OCI-LY3 (cell line): Measurements from ENCODE around the gene ARHGAP15.
A peak's percentile ranks its signal among the peaks of the same experiment; 100 is the strongest.

Experiments
- H2AFZ ChIP-seq: fragments of 200-600, 300-600 bp; shearing (Covaris generic); 2 replicates; pipeline ENCODE4 v1.6.0; 2014; ENCODE audit warnings: antibody characterized with exemption, low read depth, low read length
- H3K27ac ChIP-seq: fragments of 200-600, 300-600 bp; sonication (generic); 2 replicates; pipeline ENCODE4 v1.5.1; 2014; ENCODE audit warnings: mild to moderate bottlenecking, low read length, moderate library complexity, mixed read lengths
- H3K27me3 ChIP-seq: fragments of 200-600, 300-600 bp; sonication (generic); 2 replicates; pipeline ENCODE4 v1.6.1; 2014; ENCODE audit warnings: low read depth, low read length, mixed read lengths
- H3K36me3 ChIP-seq: fragments of 200-600, 300-600 bp; sonication (generic); replicated peaks from 2 replicates; pipeline ENCODE3; 2014; ENCODE audit warnings: low read depth, low read length, mixed read lengths
- H3K4me1 ChIP-seq: fragments of 300-600, 200-600 bp; sonication (generic); 2 replicates; pipeline ENCODE4 v1.6.1; 2014; ENCODE audit warnings: low read length, mixed read lengths
- H3K4me2 ChIP-seq: fragments of 200-600, 300-600 bp; sonication (generic); 2 replicates; pipeline ENCODE4 v1.6.1; 2014; ENCODE audit warnings: low read length, mixed read lengths
- H3K4me3 ChIP-seq: fragments of 300-600, 200-600 bp; sonication (generic); 2 replicates; pipeline ENCODE4 v1.5.1; 2014; ENCODE audit warnings: antibody characterized with exemption, mild to moderate bottlenecking, low read length, moderate library complexity
- H3K79me2 ChIP-seq: fragments of 300-600, 200-600 bp; shearing (Covaris generic); 2 replicates; pipeline ENCODE4 v1.6.1; 2014; ENCODE audit warnings: mild to moderate bottlenecking, low read length, mixed read lengths
- H3K9ac ChIP-seq: fragments of 300-600, 200-600 bp; shearing (Covaris generic); 2 replicates; pipeline ENCODE4 v1.6.0; 2014; ENCODE audit warnings: mild to moderate bottlenecking, low read length, moderate library complexity
- H3K9me3 ChIP-seq: fragments of 200-600, 300-600 bp; shearing (Covaris generic); 2 replicates; pipeline ENCODE4 v1.6.1; 2014; ENCODE audit warnings: low read length, mixed read lengths; ENCODE audit not compliant: insufficient read depth
- H4K20me1 ChIP-seq: fragments of 200-600, 300-600 bp; sonication (generic); 2 replicates; pipeline ENCODE4 v1.6.1; 2016; ENCODE audit warnings: low read length, mixed read lengths; ENCODE audit not compliant: insufficient read depth
- CTCF ChIP-seq: fragments of 200-600, 300-600 bp; sonication (generic); IDR thresholded peaks from 2 replicates; pipeline ENCODE4 v1.5.1; 2014; ENCODE audit warnings: antibody characterized with exemption, low read length, low read depth
- EZH2phosphoT487 ChIP-seq: fragments of 200-600 bp; shearing (Covaris generic); IDR thresholded peaks from 2 replicates; pipeline ENCODE4 v1.6.1; 2018; ENCODE audit warnings: antibody characterized with exemption, mixed run types, low read depth

ARHGAP15 gene

GRCh38 chr2:143162123-143162837, 33.1 kb downstream of the ARHGAP15 start:
- Histone ChIP-seq H3K9ac (no peak overlapping the region), H3K27ac (no peak overlapping the region), H2AFZ (no peak overlapping the region), H3K27me3 (no peaks in the 10 kb centered on the region), H3K36me3 (peaks cover 4% of the 10 kb centered on the region), H4K20me1 (peaks cover 26% of the 10 kb centered on the region), H3K4me3 (no peak overlapping the region), H3K4me1 (peaks cover 13% of the 10 kb centered on the region), H3K4me2 (no peak overlapping the region), H3K79me2 (peaks cover 6% of the 10 kb centered on the region), H3K9me3 (no peaks in the 10 kb centered on the region)
- TF ChIP-seq EZH2phosphoT487 (no peak), CTCF (peak; percentile 61)

- Histone ChIP-seq H2AFZ (no peak overlapping the region), H4K20me1 (peaks cover 25% of the 10 kb centered on the region), H3K4me3 (no peak overlapping the region), H3K4me2 (no peak overlapping the region), H3K27ac (no peak overlapping the region), H3K27me3 (no peaks in the 10 kb centered on the region), H3K9ac (no peak overlapping the region), H3K36me3 (peaks cover 4% of the 10 kb centered on the region), H3K9me3 (no peaks in the 10 kb centered on the region), H3K79me2 (peaks cover 6% of the 10 kb centered on the region), H3K4me1 (peaks cover 7% of the 10 kb centered on the region)
- TF ChIP-seq EZH2phosphoT487 (no peak), CTCF (no peak)
Observed at GRCh38 chr2:143162997-143163396, 33.8 kb downstream of the ARHGAP15 start.

GRCh38 chr2:143163499-143163898, 34.3 kb downstream of the ARHGAP15 start:
- H3K36me3 ChIP-seq = peaks cover 4% of the 10 kb centered on the region
- TF ChIP-seq EZH2phosphoT487 = no peak
- no peak for TF ChIP-seq CTCF
- no peak overlapping the region for H2AFZ ChIP-seq
- H3K9me3 ChIP-seq = no peaks in the 10 kb centered on the region
- no peak overlapping the region for H3K4me3 ChIP-seq
- H3K79me2 ChIP-seq = peaks cover 5% of the 10 kb centered on the region
- H4K20me1 ChIP-seq = peaks cover 20% of the 10 kb centered on the region
- H3K4me2 ChIP-seq = no peak overlapping the region
- H3K4me1 ChIP-seq = peaks cover 2% of the 10 kb centered on the region
- H3K27ac ChIP-seq = no peak overlapping the region
- H3K9ac ChIP-seq = no peak overlapping the region
- no peaks in the 10 kb centered on the region for H3K27me3 ChIP-seq

- peaks cover 4% of the 10 kb centered on the region for H3K36me3 ChIP-seq
- H3K4me2 ChIP-seq = no peak overlapping the region
- no peaks in the 10 kb centered on the region for H3K4me1 ChIP-seq
- no peaks in the 10 kb centered on the region for H3K27me3 ChIP-seq
- no peak overlapping the region for H3K4me3 ChIP-seq
- H4K20me1 ChIP-seq = peaks cover 18% of the 10 kb centered on the region; the same call in 1 of the 2 replicates
- no peak overlapping the region for H3K9ac ChIP-seq
- no peaks in the 10 kb centered on the region for H3K79me2 ChIP-seq
- TF ChIP-seq CTCF = no peak
- no peak for TF ChIP-seq EZH2phosphoT487
- no peaks in the 10 kb centered on the region for H3K9me3 ChIP-seq
- no peak overlapping the region for H2AFZ ChIP-seq
- no peak overlapping the region for H3K27ac ChIP-seq
Observed at GRCh38 chr2:143165291-143165690, 36.1 kb downstream of the ARHGAP15 start.
